Activated T-helper 1 cell treated with anti-CD3 and anti-CD28 coated beads, Interleukin-2, amount 50 U/mL, for 16 hours (primary cell): ENCODE results near the gene SPAG16.
"Not testable (repeated sequence)": the region's sequence is repeated elsewhere in the genome, so short reads cannot be mapped to it uniquely, and the experiment has no call there.

Experiments used
- DNase-seq, 2 donors: peaks; one replicate each; pipeline ENCODE4 v3.0.0-alpha.2; 2020; ENCODE audit warnings: low read depth in 1 of 2, low spot score in 1 of 2

SPAG16 gene

GRCh38 chr2:214062279-214062678 lies 778.0 kb downstream of the SPAG16 start:
- DNase-seq = not testable (repeated sequence)

- no peak for DNase-seq
Measured at GRCh38 chr2:214064471-214064870, 780.2 kb downstream of the SPAG16 start.

- no peak for DNase-seq
Measured at GRCh38 chr2:214066862-214067261, 782.6 kb downstream of the SPAG16 start.

- no peak for DNase-seq
Measured at GRCh38 chr2:214069254-214069653, 785.0 kb downstream of the SPAG16 start.

GRCh38 chr2:214075456-214075855 lies 791.2 kb downstream of the SPAG16 start:
- DNase-seq = no peak

- DNase-seq = no peak
Measured at GRCh38 chr2:214076527-214076926, 792.3 kb downstream of the SPAG16 start.

GRCh38 chr2:214077727-214078126 lies 793.5 kb downstream of the SPAG16 start:
- DNase-seq = no peak

- DNase-seq = no peak
Measured at GRCh38 chr2:214079032-214079431, 794.8 kb downstream of the SPAG16 start.

- DNase-seq = no peak
Measured at GRCh38 chr2:214088536-214088935, 804.3 kb downstream of the SPAG16 start.

- DNase-seq = no peak
Measured at GRCh38 chr2:214096208-214096715, 812.0 kb downstream of the SPAG16 start.

GRCh38 chr2:214098811-214099210 lies 814.5 kb downstream of the SPAG16 start:
- DNase-seq = no peak

- no peak for DNase-seq
Measured at GRCh38 chr2:214100488-214100887, 816.2 kb downstream of the SPAG16 start.

GRCh38 chr2:214103276-214104001 lies 819.2 kb downstream of the SPAG16 start:
- no peak for DNase-seq

GRCh38 chr2:214104219-214104618 lies 820.0 kb downstream of the SPAG16 start:
- no peak for DNase-seq

- DNase-seq = no peak
Measured at GRCh38 chr2:214104967-214105366, 820.7 kb downstream of the SPAG16 start.

GRCh38 chr2:214107726-214108125 lies 823.5 kb downstream of the SPAG16 start:
- no peak for DNase-seq

GRCh38 chr2:214108598-214108997 lies 824.3 kb downstream of the SPAG16 start:
- DNase-seq = no peak

GRCh38 chr2:214117054-214117453 lies 832.8 kb downstream of the SPAG16 start:
- no peak for DNase-seq

GRCh38 chr2:214126135-214126534 lies 841.9 kb downstream of the SPAG16 start:
- DNase-seq = no peak

GRCh38 chr2:214127170-214127569 lies 842.9 kb downstream of the SPAG16 start:
- DNase-seq = no peak

GRCh38 chr2:214127571-214127970 lies 843.3 kb downstream of the SPAG16 start:
- no peak for DNase-seq

- DNase-seq = no peak
Measured at GRCh38 chr2:214128040-214128439, 843.8 kb downstream of the SPAG16 start.

- DNase-seq = no peak
Measured at GRCh38 chr2:214130114-214130513, 845.9 kb downstream of the SPAG16 start.
